ENCODE results near the gene CD59.

GRCh38 chr11:33682019-33682418 lies 54.2 kb downstream of the CD59 start:
- TF ChIP-seq CTCF (IDR thresholded peaks at IDR 0.05; ENCODE audit: insufficient read depth, low read length, poor library complexity, severe bottlenecking) (no peak), EZH2phosphoT487 (conservative IDR thresholded peaks at IDR 0.05; ENCODE audit: low read length) (no peak)
